Esophagus squamous epithelium (tissue), 5 donors: ENCODE measurements around the gene APMAP. TPM values are rescaled to one million over a fixed set of nuclear protein-coding genes. Genes with fewer than 3 reads are reported as not detected.

Experiments
- DNase-seq: peaks from one replicate; lab custom pipeline; 2025; lab: John Stamatoyannopoulos, UW
- H3K27ac ChIP-seq, 4 donors: fragments of 200-600 bp; sonication (generic); one replicate each; pipeline ENCODE4 v1.5.1; 2016 to 2019; ENCODE audit warnings: mild to moderate bottlenecking in 1 of 4
- H3K27me3 ChIP-seq, 4 donors: fragments of 200-600 bp; sonication (generic); 1 replicate in 3 of 4; 2 replicates in 1 of 4; pipeline versions ENCODE4 v1.5.1 to v1.6.0; 2017 to 2021; ENCODE audit warnings: antibody characterized with exemption in 1 of 4
- H3K36me3 ChIP-seq, 3 donors: fragments of 200-600 bp; sonication (generic); one replicate each; pipeline ENCODE4 v1.5.1; 2016 to 2019
- H3K4me1 ChIP-seq, 3 donors: fragments of 200-600 bp; sonication (generic); one replicate each; pipeline ENCODE4 v1.5.1; 2017 to 2019
- H3K4me3 ChIP-seq, 4 donors: fragments of 200-600 bp; sonication (generic); 1 replicate in 3 of 4; 2 replicates in 1 of 4; pipeline ENCODE4 v1.5.1; 2016 to 2019; ENCODE audit warnings: mild to moderate bottlenecking in 2 of 4, moderate library complexity in 1 of 4
- H3K9me3 ChIP-seq, 3 donors: fragments of 200-600 bp; sonication (generic); one replicate each; pipeline ENCODE4 v1.5.1; 2016 to 2019
- CTCF ChIP-seq, 6 experiments: fragments of 450-650 bp in 4 of 6; fragments of 200-600 bp in 2 of 6; sonication (generic) in 2 of 6; IDR thresholded peaks; one replicate each; pipeline ENCODE4 v1.5.1; 2016 to 2019; ENCODE audit warnings: antibody characterized with exemption in 6 of 6, mild to moderate bottlenecking in 4 of 6, moderate library complexity in 4 of 6
- POLR2A ChIP-seq, 4 donors: fragments of 450-650 bp; IDR thresholded peaks; one replicate each; pipeline ENCODE4 v1.6.1; 2017; ENCODE audit warnings: antibody characterized with exemption in 4 of 4, mild to moderate bottlenecking in 4 of 4, moderate library complexity in 3 of 4
- WGBS, 2 donors: methylation state at CpG; one replicate each; pipeline ENCODE4 v1.1.5; 2018; 5-methylcytosine and 5-hydroxymethylcytosine counted together
- intact Hi-C: fragments of 100-400 bp; cut with DNase I; formaldehyde crosslinking; loops from one replicate; pipeline ENCODE4 v1.15.0; 2022
- total RNA-seq, 4 donors: library from RNA; depleted of rRNA; stranded (reverse); fragments of >200 nt; gene quantifications; one replicate each; pipeline ENCODE4 v1.1.0, GENCODE V29; 2016
- donor health status: DM: yes; HTN: yes; CAD: no.

The APMAP gene
- total RNA-seq, 4 donors from 2014 or later, result 16.7 to 38.4 (median 25.6) TPM

GRCh38 chr20:24937579-24937978, 55.0 kb downstream of the APMAP start:
- no peak overlapping the region for H3K27ac ChIP-seq
- intact Hi-C loops, result no loop called here
- 80 to 88% methylated on average over 1 of the region's 1 CpG for WGBS, 2 donors
- no peaks in the 10 kb centered on the region for H3K36me3 ChIP-seq
- H3K4me3 ChIP-seq, result no peak overlapping the region
- no peak for DNase-seq
- no peaks in the 10 kb centered on the region for H3K9me3 ChIP-seq
- H3K4me1 ChIP-seq, result no peaks in the 10 kb centered on the region
- no peak for TF ChIP-seq POLR2A (IDR thresholded peaks at IDR 0.05)
- TF ChIP-seq CTCF (IDR thresholded peaks at IDR 0.05), result no peak
- H3K27me3 ChIP-seq, result no peaks in the 10 kb centered on the region

GRCh38 chr20:24936526-24937407, 55.8 kb downstream of the APMAP start:
- Histone ChIP-seq H3K27me3 (no peaks in the 10 kb centered on the region), H3K9me3 (no peaks in the 10 kb centered on the region), H3K4me1 (peaks cover 0 to 4% (median 0%) of the 10 kb centered on the region in 3 donors), H3K36me3 (no peaks in the 10 kb centered on the region), H3K4me3 (no peak overlapping the region), H3K27ac (no peak overlapping the region)
- 70 to 76% methylated on average over 4 to 6 of the region's 7 CpGs for WGBS, 2 donors
- no peak for DNase-seq
- intact Hi-C loops, result no loop called here
- no peak for TF ChIP-seq POLR2A (IDR thresholded peaks at IDR 0.05)
- no peak for TF ChIP-seq CTCF (IDR thresholded peaks at IDR 0.05)

GRCh38 chr20:24935766-24936525, 56.6 kb downstream of the APMAP start:
- 40 to 88% methylated on average over 1 of the region's 4 CpGs for WGBS, 2 donors
- TF ChIP-seq POLR2A (IDR thresholded peaks at IDR 0.05) (no peak), CTCF (IDR thresholded peaks at IDR 0.05) (no peak)
- H3K27me3 ChIP-seq, result no peaks in the 10 kb centered on the region
- no peak overlapping the region for H3K4me3 ChIP-seq
- intact Hi-C loops, result no loop called here
- H3K36me3 ChIP-seq, result no peaks in the 10 kb centered on the region
- no peaks in the 10 kb centered on the region for H3K9me3 ChIP-seq
- H3K27ac ChIP-seq, result no peak overlapping the region
- peaks cover 3 to 12% (median 8%) of the 10 kb centered on the region in 3 donors for H3K4me1 ChIP-seq
- DNase-seq, result no peak

- Histone ChIP-seq H3K9me3 (no peaks in the 10 kb centered on the region), H3K4me3 (no peak overlapping the region), H3K27ac (no peak overlapping the region), H3K36me3 (no peaks in the 10 kb centered on the region), H3K27me3 (no peaks in the 10 kb centered on the region), H3K4me1 (peaks cover 3 to 19% (median 11%) of the 10 kb centered on the region in 3 donors)
- WGBS, 2 donors, result 88 to 96% methylated on average over 1 to 3 of the region's 3 CpGs
- no peak for TF ChIP-seq POLR2A (IDR thresholded peaks at IDR 0.05)
- intact Hi-C loops, result no loop called here
- no peak for DNase-seq
Observed at GRCh38 chr20:24935140-24935539, 57.4 kb downstream of the APMAP start.

- WGBS, 2 donors, result 78 to 86% methylated on average over 3 of the region's 3 CpGs
- Histone ChIP-seq H3K27ac (no peak overlapping the region), H3K4me1 (peaks cover 3 to 23% (median 16%) of the 10 kb centered on the region in 3 donors), H3K36me3 (no peaks in the 10 kb centered on the region), H3K27me3 (no peaks in the 10 kb centered on the region), H3K4me3 (no peak overlapping the region), H3K9me3 (no peaks in the 10 kb centered on the region)
- no peak for DNase-seq
- intact Hi-C loops, result no loop called here
- TF ChIP-seq POLR2A (IDR thresholded peaks at IDR 0.05) (no peak), CTCF (IDR thresholded peaks at IDR 0.05) (no peak)
Observed at GRCh38 chr20:24934716-24935115, 57.8 kb downstream of the APMAP start.
